Measurements from ENCODE around the gene SLC44A4. TPM values are rescaled to one million over a fixed set of nuclear protein-coding genes. Genes with fewer than 3 reads are reported as not detected.
A peak's percentile ranks its signal among the peaks of the same experiment; 100 is the strongest.
"Not testable (repeated sequence)": the region's sequence is repeated elsewhere in the genome, so short reads cannot be mapped to it uniquely, and the experiment has no call there.

SLC44A4 gene
- not detected in 2 replicates for total RNA-seq (2014; rRNA removed; shearing (Covaris generic))

- DNase-seq (ENCODE audit: low read depth in 1 of 2, low spot score in 2 of 2): peak in 1 of 2 experiments; percentile 42
- Histone ChIP-seq H3K27ac (no peak within 1 kb of the TSS), H3K4me3 (no peak within 1 kb of the TSS), H3K27me3 (replicated peaks) (no peaks in the 10 kb centered on the region), H3K9me3 (replicated peaks) (no peaks in the 10 kb centered on the region), H3K36me3 (peaks cover 41% of the 10 kb centered on the region), H3K4me1 (replicated peaks) (no peaks in the 10 kb centered on the region; the same call in 1 of the 2 replicates)
Observed at GRCh38 chr6:31878726-31879125, at the start of gene SLC44A4. SLC44A4 (minus strand) TSS chr6:31878997; CDS start chr6:31878980, 17 bp downstream.

- Histone ChIP-seq H3K4me3 (no peak overlapping the region), H3K4me1 (replicated peaks) (no peaks in the 10 kb centered on the region), H3K27ac (no peak overlapping the region), H3K27me3 (replicated peaks) (no peaks in the 10 kb centered on the region), H3K9me3 (replicated peaks) (no peaks in the 10 kb centered on the region), H3K36me3 (no peaks in the 10 kb centered on the region)
- DNase-seq (ENCODE audit: low read depth in 1 of 2, low spot score in 2 of 2): no peak
Observed at GRCh38 chr6:31928672-31928939, 49.8 kb upstream of the SLC44A4 start.

GRCh38 chr6:31927863-31928671 is 49.3 kb upstream of the SLC44A4 start:
- no peaks in the 10 kb centered on the region for H3K9me3 ChIP-seq (replicated peaks)
- no peaks in the 10 kb centered on the region for H3K4me1 ChIP-seq (replicated peaks)
- H3K27ac ChIP-seq: no peak overlapping the region
- DNase-seq (ENCODE audit: low read depth in 1 of 2, low spot score in 2 of 2): no peak
- H3K27me3 ChIP-seq (replicated peaks): no peaks in the 10 kb centered on the region
- no peak overlapping the region for H3K4me3 ChIP-seq
- no peaks in the 10 kb centered on the region for H3K36me3 ChIP-seq

GRCh38 chr6:31927242-31927862 is 48.6 kb upstream of the SLC44A4 start, which contains the start of gene C2:
C2 (plus strand) TSS chr6:31927717; CDS start chr6:31927753, 36 bp downstream.
- Histone ChIP-seq H3K27ac (no peak within 1 kb of the TSS), H3K4me1 (replicated peaks) (no peaks in the 10 kb centered on the region), H3K27me3 (replicated peaks) (no peaks in the 10 kb centered on the region), H3K9me3 (replicated peaks) (no peaks in the 10 kb centered on the region), H3K36me3 (no peaks in the 10 kb centered on the region), H3K4me3 (no peak within 1 kb of the TSS)
- no peak for DNase-seq (ENCODE audit: low read depth in 1 of 2, low spot score in 2 of 2)

- no peaks in the 10 kb centered on the region for H3K36me3 ChIP-seq
- no peak for DNase-seq (ENCODE audit: low read depth in 1 of 2, low spot score in 2 of 2)
- no peaks in the 10 kb centered on the region for H3K9me3 ChIP-seq (replicated peaks)
- no peak overlapping the region for H3K4me3 ChIP-seq
- no peaks in the 10 kb centered on the region for H3K27me3 ChIP-seq (replicated peaks)
- no peak overlapping the region for H3K27ac ChIP-seq
- H3K4me1 ChIP-seq (replicated peaks): peaks cover 6% of the 10 kb centered on the region
Observed at GRCh38 chr6:31922942-31923341, 44.1 kb upstream of the SLC44A4 start.

- H3K9me3 ChIP-seq (replicated peaks): no peaks in the 10 kb centered on the region
- no peak for DNase-seq (ENCODE audit: low read depth in 1 of 2, low spot score in 2 of 2)
Observed at GRCh38 chr6:31920811-31921210, 42.0 kb upstream of the SLC44A4 start.

GRCh38 chr6:31919624-31920303 is 41.0 kb upstream of the SLC44A4 start:
- Histone ChIP-seq H3K9me3 (replicated peaks) (no peaks in the 10 kb centered on the region), H3K4me3 (no peak overlapping the region), H3K27me3 (replicated peaks) (no peaks in the 10 kb centered on the region), H3K36me3 (no peaks in the 10 kb centered on the region), H3K27ac (no peak overlapping the region), H3K4me1 (replicated peaks) (peaks cover 6% of the 10 kb centered on the region)
- DNase-seq (ENCODE audit: low read depth in 1 of 2, low spot score in 2 of 2): no peak

More at GRCh38 chr6:31920811-31921210, 42.0 kb upstream of the SLC44A4 start:
- Histone ChIP-seq H3K4me1 (replicated peaks) (peaks cover 6% of the 10 kb centered on the region), H3K36me3 (no peaks in the 10 kb centered on the region), H3K27me3 (replicated peaks) (no peaks in the 10 kb centered on the region), H3K27ac (no peak overlapping the region), H3K4me3 (no peak overlapping the region)

- Histone ChIP-seq H3K4me3 (no peak overlapping the region), H3K9me3 (replicated peaks) (no peaks in the 10 kb centered on the region), H3K27ac (no peak overlapping the region), H3K27me3 (replicated peaks) (no peaks in the 10 kb centered on the region), H3K4me1 (replicated peaks) (peaks cover 6% of the 10 kb centered on the region), H3K36me3 (no peaks in the 10 kb centered on the region)
- no peak for DNase-seq (ENCODE audit: low read depth in 1 of 2, low spot score in 2 of 2)
Observed at GRCh38 chr6:31918069-31918720, 39.4 kb upstream of the SLC44A4 start.

GRCh38 chr6:31915756-31916155 is 37.0 kb upstream of the SLC44A4 start:
- Histone ChIP-seq H3K4me3 (no peak overlapping the region), H3K27ac (no peak overlapping the region), H3K36me3 (no peaks in the 10 kb centered on the region), H3K4me1 (replicated peaks) (peaks cover 19% of the 10 kb centered on the region), H3K27me3 (replicated peaks) (no peaks in the 10 kb centered on the region), H3K9me3 (replicated peaks) (no peaks in the 10 kb centered on the region)
- no peak for DNase-seq (ENCODE audit: low read depth in 1 of 2, low spot score in 2 of 2)

- DNase-seq (ENCODE audit: low read depth in 1 of 2, low spot score in 2 of 2): no peak
- no peaks in the 10 kb centered on the region for H3K27me3 ChIP-seq (replicated peaks)
- no peak overlapping the region for H3K27ac ChIP-seq
- H3K36me3 ChIP-seq: no peaks in the 10 kb centered on the region
- no peak overlapping the region for H3K4me3 ChIP-seq
- H3K4me1 ChIP-seq (replicated peaks): peaks cover 19% of the 10 kb centered on the region
- no peaks in the 10 kb centered on the region; the same call in 1 of the 2 replicates for H3K9me3 ChIP-seq (replicated peaks)
Observed at GRCh38 chr6:31915351-31915750, 36.6 kb upstream of the SLC44A4 start.

- peak overlapping the region; percentile 98 for H3K27ac ChIP-seq
- no peaks in the 10 kb centered on the region for H3K36me3 ChIP-seq
- H3K9me3 ChIP-seq (replicated peaks): no peaks in the 10 kb centered on the region; the same call in 1 of the 2 replicates
- H3K4me3 ChIP-seq: no peak overlapping the region
- no peak for DNase-seq (ENCODE audit: low read depth in 1 of 2, low spot score in 2 of 2)
- peaks cover 43% of the 10 kb centered on the region for H3K4me1 ChIP-seq (replicated peaks)
- H3K27me3 ChIP-seq (replicated peaks): no peaks in the 10 kb centered on the region
Observed at GRCh38 chr6:31911826-31912585, 33.2 kb upstream of the SLC44A4 start.

GRCh38 chr6:31909298-31909697 is 30.5 kb upstream of the SLC44A4 start:
- not testable (repeated sequence) for H3K36me3 ChIP-seq; H3K27me3 ChIP-seq (replicated peaks); H3K9me3 ChIP-seq (replicated peaks); H3K4me3 ChIP-seq; DNase-seq (ENCODE audit: low read depth in 1 of 2, low spot score in 2 of 2)
- Histone ChIP-seq H3K4me1 (replicated peaks) (peaks cover 43% of the 10 kb centered on the region), H3K27ac (peak overlapping the region; percentile 98)

GRCh38 chr6:31908791-31909190 is 30.0 kb upstream of the SLC44A4 start:
- Histone ChIP-seq H3K4me1 (replicated peaks) (peaks cover 43% of the 10 kb centered on the region), H3K27ac (peak overlapping the region; percentile 98), H3K27me3 (replicated peaks) (no peaks in the 10 kb centered on the region), H3K36me3 (no peaks in the 10 kb centered on the region), H3K4me3 (no peak overlapping the region), H3K9me3 (replicated peaks) (no peaks in the 10 kb centered on the region; the same call in 1 of the 2 replicates)
- DNase-seq (ENCODE audit: low read depth in 1 of 2, low spot score in 2 of 2): peak in 1 of 2 experiments; percentile 69

Data from SJSA1 (cell line).